ENCODE results near the gene LPP.

GRCh38 chr3:188680189-188680588 lies 526.2 kb downstream of the LPP start:
- TF ChIP-seq CTCF (IDR thresholded peaks at IDR 0.05 in 2 of 3, conservative IDR thresholded peaks at IDR 0.05 in 1 of 3; ENCODE audit: borderline replicate concordance in 1 of 3, insufficient read depth in 1 of 3, low read depth in 2 of 3, low read length in 2 of 3) (no peak), CBX3 (IDR thresholded peaks at IDR 0.05; ENCODE audit: low read depth) (no peak), ZNF274 (IDR thresholded peaks at IDR 0.05; ENCODE audit: low read depth, low read length) (no peak), POLR2A (IDR thresholded peaks at IDR 0.05; ENCODE audit: borderline replicate concordance, extremely low read depth, insufficient read depth, insufficient read length) (no peak), POLR2AphosphoS5 (IDR thresholded peaks at IDR 0.05; ENCODE audit: low read depth, low read length) (no peak)
